Measurements from ENCODE around the gene ADGB. TPM values are rescaled to one million over a fixed set of nuclear protein-coding genes. Genes with fewer than 3 reads are reported as not detected.

ADGB gene
- total and polyA plus RNA-seq, 9 of the 15 experiments (the other 6 are each of a cell fraction or from before 2014, with no cell fraction given) = not detected

DNA sequence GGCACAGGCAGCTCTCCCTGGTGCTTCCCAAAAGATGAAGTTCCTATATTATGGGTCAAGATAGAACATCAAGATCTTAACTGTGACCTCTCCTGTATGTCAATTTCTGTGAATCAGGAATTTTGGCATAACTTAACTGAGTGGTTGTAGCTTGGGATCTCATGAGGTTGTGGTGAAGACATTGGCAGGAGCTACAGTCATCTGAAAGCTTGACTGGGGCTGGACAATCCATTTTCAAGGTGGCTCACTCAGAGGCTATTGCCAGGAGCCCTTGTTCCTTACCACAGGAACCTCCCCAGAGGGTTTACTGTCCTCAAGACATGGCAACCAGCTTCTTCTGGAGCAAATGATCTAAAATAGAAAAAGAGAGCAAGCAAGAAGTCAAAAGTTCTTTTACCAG, 252.2 kb downstream of the ADGB start:
- H3K9me3 ChIP-seq (replicated peaks; ENCODE audit: control insufficient read depth, insufficient read depth, low read depth, low read length) = no peaks in the 10 kb centered on the region; the same call in 1 of the 2 replicates
- intact Hi-C loops (cut with micrococcal nuclease) = no loop called here
- CTCF ChIA-PET (ENCODE audit: low intra/inter-chr PET ratio) = no interaction called here

More for the DNA sequence above, 252.2 kb downstream of the ADGB start:
- Histone ChIP-seq H4K20me1 (replicated peaks; ENCODE audit: control insufficient read depth, insufficient read depth, low read length) (no peaks in the 10 kb centered on the region), H3K9me1 (ENCODE audit: control insufficient read depth, insufficient read depth, low read length) (no peaks in the 10 kb centered on the region), H3K4me1 (replicated peaks in 1 of 2; ENCODE audit: control insufficient read depth in 2 of 2, insufficient read depth in 2 of 2, low read length in 2 of 2) (peaks cover 0 to 5% of the 10 kb centered on the region in 2 experiments; a peak in 2 of 5 replicates), H3K9ac (ENCODE audit: insufficient read depth in 1 of 2, low read depth in 2 of 2, low read length in 2 of 2) (no peak overlapping the region), H3K27ac (ENCODE audit: extremely low read depth, low read depth, low read length) (no peak overlapping the region), H3K79me2 (ENCODE audit: control insufficient read depth, insufficient read depth, low read length) (peaks cover 15% of the 10 kb centered on the region), H2AFZ (ENCODE audit: low read depth, low read length) (no peak overlapping the region), H3K4me2 (ENCODE audit: insufficient read depth, low read length) (no peak overlapping the region), H3K4me3 (no peak overlapping the region), H3K36me3 (ENCODE audit: control insufficient read depth, insufficient read depth, low read length) (no peaks in the 10 kb centered on the region), H3K27me3 (ENCODE audit: control insufficient read depth in 2 of 2, insufficient read depth in 2 of 2, low read length in 2 of 2) (no peaks in the 10 kb centered on the region)
- ATAC-seq (no peak), DNase-seq (ENCODE audit: extremely low read depth in 1 of 4, low spot score in 3 of 4) (no peak), FAIRE-seq (no peak)
- POLR2A ChIA-PET = interaction anchor here (1.0 kb wide), 1 partner anchor 362 kb away, joined by 3 read pairs; no protein-coding TSS in a partner anchor
- in situ Hi-C loops (cut with MboI) = no loop called here
- BruUV-seq (replicated peaks) = no TSS peak
- TF ChIP-seq, protein P1, sequence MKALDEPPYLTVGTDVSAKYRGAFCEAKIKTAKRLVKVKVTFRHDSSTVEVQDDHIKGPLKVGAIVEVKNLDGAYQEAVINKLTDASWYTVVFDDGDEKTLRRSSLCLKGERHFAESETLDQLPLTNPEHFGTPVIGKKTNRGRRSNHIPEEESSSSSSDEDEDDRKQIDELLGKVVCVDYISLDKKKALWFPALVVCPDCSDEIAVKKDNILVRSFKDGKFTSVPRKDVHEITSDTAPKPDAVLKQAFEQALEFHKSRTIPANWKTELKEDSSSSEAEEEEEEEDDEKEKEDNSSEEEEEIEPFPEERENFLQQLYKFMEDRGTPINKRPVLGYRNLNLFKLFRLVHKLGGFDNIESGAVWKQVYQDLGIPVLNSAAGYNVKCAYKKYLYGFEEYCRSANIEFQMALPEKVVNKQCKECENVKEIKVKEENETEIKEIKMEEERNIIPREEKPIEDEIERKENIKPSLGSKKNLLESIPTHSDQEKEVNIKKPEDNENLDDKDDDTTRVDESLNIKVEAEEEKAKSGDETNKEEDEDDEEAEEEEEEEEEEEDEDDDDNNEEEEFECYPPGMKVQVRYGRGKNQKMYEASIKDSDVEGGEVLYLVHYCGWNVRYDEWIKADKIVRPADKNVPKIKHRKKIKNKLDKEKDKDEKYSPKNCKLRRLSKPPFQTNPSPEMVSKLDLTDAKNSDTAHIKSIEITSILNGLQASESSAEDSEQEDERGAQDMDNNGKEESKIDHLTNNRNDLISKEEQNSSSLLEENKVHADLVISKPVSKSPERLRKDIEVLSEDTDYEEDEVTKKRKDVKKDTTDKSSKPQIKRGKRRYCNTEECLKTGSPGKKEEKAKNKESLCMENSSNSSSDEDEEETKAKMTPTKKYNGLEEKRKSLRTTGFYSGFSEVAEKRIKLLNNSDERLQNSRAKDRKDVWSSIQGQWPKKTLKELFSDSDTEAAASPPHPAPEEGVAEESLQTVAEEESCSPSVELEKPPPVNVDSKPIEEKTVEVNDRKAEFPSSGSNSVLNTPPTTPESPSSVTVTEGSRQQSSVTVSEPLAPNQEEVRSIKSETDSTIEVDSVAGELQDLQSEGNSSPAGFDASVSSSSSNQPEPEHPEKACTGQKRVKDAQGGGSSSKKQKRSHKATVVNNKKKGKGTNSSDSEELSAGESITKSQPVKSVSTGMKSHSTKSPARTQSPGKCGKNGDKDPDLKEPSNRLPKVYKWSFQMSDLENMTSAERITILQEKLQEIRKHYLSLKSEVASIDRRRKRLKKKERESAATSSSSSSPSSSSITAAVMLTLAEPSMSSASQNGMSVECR (CRISPR knock-in tag; IDR thresholded peaks at IDR 0.05) = no peak
- TF ChIP-seq PHF20 (IDR thresholded peaks at IDR 0.05; ENCODE audit: partially characterized antibody) (no peak), HDAC2 (IDR thresholded peaks at IDR 0.05) (no peak), U2AF2 (optimal IDR thresholded peaks at IDR 0.05; ENCODE audit: low read depth, low read length) (no peak), ZNF766 (CRISPR knock-in tag; conservative IDR thresholded peaks at IDR 0.05) (no peak), GABPB2 (CRISPR knock-in tag; conservative IDR thresholded peaks at IDR 0.05) (no peak), TAL1 (IDR thresholded peaks at IDR 0.05) (no peak)
